RWPE2 (cell line): Measurements from ENCODE around the gene FGL2.
"Not testable (repeated sequence)": the region's sequence is repeated elsewhere in the genome, so short reads cannot be mapped to it uniquely, and the experiment has no call there.

ENCODE experiments used
- ATAC-seq: fragments of 200-7000 bp; cut with Tn5 transposase; 3 replicates; pipeline ENCODE4 v1.9.1; 2021; ENCODE audit warnings: low read depth
- DNase-seq: peaks from one replicate; pipeline ENCODE4 v3.0.0-alpha.2; 2020; ENCODE audit warnings: low spot score
- H3K27ac ChIP-seq: fragments of 450-650 bp; 2 replicates; pipeline ENCODE4 v1.5.1; 2017; ENCODE audit warnings: mild to moderate bottlenecking; ENCODE audit not compliant: poor library complexity, severe bottlenecking
- H3K27me3 ChIP-seq: fragments of 250-450 bp; sonication (Bioruptor Pico); 2 replicates; pipeline ENCODE4 v1.5.1; 2021; ENCODE audit warnings: mild to moderate bottlenecking, moderate library complexity; ENCODE audit not compliant: insufficient read depth, poor library complexity, severe bottlenecking
- H3K36me3 ChIP-seq: fragments of 250-450 bp; sonication (Bioruptor Pico); 2 replicates; pipeline ENCODE4 v1.5.1; 2020; ENCODE audit warnings: low read depth, mild to moderate bottlenecking, moderate library complexity
- H3K4me1 ChIP-seq: fragments of 250-450 bp; sonication (Bioruptor Pico); 2 replicates; pipeline ENCODE4 v1.5.1; 2021; ENCODE audit warnings: mild to moderate bottlenecking, moderate library complexity; ENCODE audit not compliant: insufficient read depth, poor library complexity, severe bottlenecking
- H3K4me3 ChIP-seq: fragments of 250-450 bp; sonication (Bioruptor Pico); 2 replicates; pipeline ENCODE4 v1.5.1; 2021; ENCODE audit warnings: mild to moderate bottlenecking, moderate library complexity; ENCODE audit not compliant: severe bottlenecking
- H3K9me3 ChIP-seq: fragments of 250-450 bp; sonication (Bioruptor Pico); 2 replicates; pipeline ENCODE4 v1.5.1; 2021; ENCODE audit warnings: mild to moderate bottlenecking, moderate library complexity; ENCODE audit not compliant: severe bottlenecking
- CTCF ChIP-seq: fragments of 450-650 bp; IDR thresholded peaks from one replicate; pipeline ENCODE4 v1.5.1; 2017; ENCODE audit warnings: mild to moderate bottlenecking, moderate library complexity; ENCODE audit not compliant: poor library complexity, severe bottlenecking

Gene FGL2

GRCh38 chr7:77184463-77184862 lies 15.2 kb downstream of the FGL2 start:
- ATAC-seq (no peak), DNase-seq (no peak)
- H3K4me3 ChIP-seq, result no peak overlapping the region
- H3K27me3 ChIP-seq, result no peaks in the 10 kb centered on the region
- no peak for TF ChIP-seq CTCF
- H3K36me3 ChIP-seq, result no peaks in the 10 kb centered on the region
- no peaks in the 10 kb centered on the region for H3K9me3 ChIP-seq
- H3K27ac ChIP-seq, result no peak overlapping the region
- H3K4me1 ChIP-seq, result no peaks in the 10 kb centered on the region

- Histone ChIP-seq H3K27ac (no peak overlapping the region), H3K4me3 (no peak overlapping the region), H3K9me3 (no peaks in the 10 kb centered on the region), H3K4me1 (no peaks in the 10 kb centered on the region), H3K27me3 (no peaks in the 10 kb centered on the region), H3K36me3 (no peaks in the 10 kb centered on the region)
- ATAC-seq (no peak), DNase-seq (no peak)
- TF ChIP-seq CTCF, result no peak
Measured at GRCh38 chr7:77182261-77182660, 17.4 kb downstream of the FGL2 start.

GRCh38 chr7:77181734-77182133 lies 17.9 kb downstream of the FGL2 start:
- Histone ChIP-seq H3K9me3 (no peaks in the 10 kb centered on the region), H3K4me3 (no peak overlapping the region), H3K27me3 (no peaks in the 10 kb centered on the region), H3K27ac (no peak overlapping the region), H3K36me3 (no peaks in the 10 kb centered on the region), H3K4me1 (no peaks in the 10 kb centered on the region)
- TF ChIP-seq CTCF, result no peak
- DNase-seq (no peak), ATAC-seq (no peak)

GRCh38 chr7:77181015-77181595 lies 18.5 kb downstream of the FGL2 start:
- no peaks in the 10 kb centered on the region for H3K4me1 ChIP-seq
- ATAC-seq, result no peak
- H3K36me3 ChIP-seq, result no peaks in the 10 kb centered on the region
- H3K9me3 ChIP-seq, result no peaks in the 10 kb centered on the region
- no peak for DNase-seq
- no peaks in the 10 kb centered on the region for H3K27me3 ChIP-seq
- no peak overlapping the region for H3K4me3 ChIP-seq
- TF ChIP-seq CTCF, result no peak
- H3K27ac ChIP-seq, result no peak overlapping the region

- not testable (repeated sequence) for H3K36me3 ChIP-seq, H3K27ac ChIP-seq, H3K4me3 ChIP-seq, ATAC-seq, H3K4me1 ChIP-seq, H3K27me3 ChIP-seq, H3K9me3 ChIP-seq, DNase-seq
Measured at GRCh38 chr7:77178024-77178423, 21.6 kb downstream of the FGL2 start.

- DNase-seq, H3K36me3 ChIP-seq, H3K27ac ChIP-seq, ATAC-seq, H3K27me3 ChIP-seq, H3K4me1 ChIP-seq, H3K9me3 ChIP-seq, H3K4me3 ChIP-seq: not testable (repeated sequence)
Measured at GRCh38 chr7:77177321-77177904, 22.2 kb downstream of the FGL2 start.

GRCh38 chr7:77175274-77175800 lies 24.3 kb downstream of the FGL2 start:
- ATAC-seq, H3K4me3 ChIP-seq, H3K27me3 ChIP-seq, H3K4me1 ChIP-seq, DNase-seq, H3K36me3 ChIP-seq, H3K27ac ChIP-seq, H3K9me3 ChIP-seq: not testable (repeated sequence)

- not testable (repeated sequence) for H3K4me3 ChIP-seq, H3K27me3 ChIP-seq, H3K4me1 ChIP-seq, DNase-seq, H3K27ac ChIP-seq, H3K36me3 ChIP-seq, H3K9me3 ChIP-seq, ATAC-seq
Measured at GRCh38 chr7:77174418-77174817, 25.2 kb downstream of the FGL2 start.
